ENCODE data around the gene FHIT. TPM values are rescaled to one million over a fixed set of nuclear protein-coding genes. Genes with fewer than 3 reads are reported as not detected.

The FHIT gene
- total RNA-seq, 4 donors from 2014 or later, result 8.8 to 35.6 (median 12.6) TPM

DNA sequence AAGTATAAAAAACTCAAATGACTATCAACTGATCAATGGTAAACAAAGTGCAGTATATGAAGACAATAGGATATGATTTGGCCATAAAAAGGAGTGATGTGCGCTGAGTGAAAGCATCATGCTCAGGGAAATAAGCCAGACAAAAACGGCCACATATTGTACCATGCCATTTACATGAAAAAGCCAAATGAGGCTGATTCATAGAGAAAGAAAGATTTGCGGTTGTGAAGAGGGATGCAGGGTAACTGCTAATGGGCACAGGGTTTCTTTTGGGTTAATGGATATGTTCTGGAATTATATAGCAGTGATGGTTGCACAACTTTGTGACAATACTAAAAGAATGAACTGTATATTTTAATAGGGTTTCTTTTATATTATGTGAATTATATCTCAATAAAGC is 1324.2 kb downstream of the FHIT start:
- TF ChIP-seq POLR2A (IDR thresholded peaks at IDR 0.05) (no peak), POLR2AphosphoS5 (IDR thresholded peaks at IDR 0.05) (no peak), EP300 (IDR thresholded peaks at IDR 0.05) (no peak)
- TF ChIP-seq, protein P1, sequence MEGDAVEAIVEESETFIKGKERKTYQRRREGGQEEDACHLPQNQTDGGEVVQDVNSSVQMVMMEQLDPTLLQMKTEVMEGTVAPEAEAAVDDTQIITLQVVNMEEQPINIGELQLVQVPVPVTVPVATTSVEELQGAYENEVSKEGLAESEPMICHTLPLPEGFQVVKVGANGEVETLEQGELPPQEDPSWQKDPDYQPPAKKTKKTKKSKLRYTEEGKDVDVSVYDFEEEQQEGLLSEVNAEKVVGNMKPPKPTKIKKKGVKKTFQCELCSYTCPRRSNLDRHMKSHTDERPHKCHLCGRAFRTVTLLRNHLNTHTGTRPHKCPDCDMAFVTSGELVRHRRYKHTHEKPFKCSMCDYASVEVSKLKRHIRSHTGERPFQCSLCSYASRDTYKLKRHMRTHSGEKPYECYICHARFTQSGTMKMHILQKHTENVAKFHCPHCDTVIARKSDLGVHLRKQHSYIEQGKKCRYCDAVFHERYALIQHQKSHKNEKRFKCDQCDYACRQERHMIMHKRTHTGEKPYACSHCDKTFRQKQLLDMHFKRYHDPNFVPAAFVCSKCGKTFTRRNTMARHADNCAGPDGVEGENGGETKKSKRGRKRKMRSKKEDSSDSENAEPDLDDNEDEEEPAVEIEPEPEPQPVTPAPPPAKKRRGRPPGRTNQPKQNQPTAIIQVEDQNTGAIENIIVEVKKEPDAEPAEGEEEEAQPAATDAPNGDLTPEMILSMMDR (IDR thresholded peaks at IDR 0.05), result no peak
- H3K4me1 ChIP-seq, result no peaks in the 10 kb centered on the region
- H3K9me3 ChIP-seq, result no peaks in the 10 kb centered on the region
- no peak for DNase-seq (ENCODE audit: low spot score in 2 of 2)
- no peaks in the 10 kb centered on the region for H3K27me3 ChIP-seq
- no peaks in the 10 kb centered on the region for H3K36me3 ChIP-seq
- H3K4me3 ChIP-seq, result no peak overlapping the region
- WGBS, result 86% methylated on average over 3 of the region's 3 CpGs
- no peak overlapping the region for H3K27ac ChIP-seq

DNA sequence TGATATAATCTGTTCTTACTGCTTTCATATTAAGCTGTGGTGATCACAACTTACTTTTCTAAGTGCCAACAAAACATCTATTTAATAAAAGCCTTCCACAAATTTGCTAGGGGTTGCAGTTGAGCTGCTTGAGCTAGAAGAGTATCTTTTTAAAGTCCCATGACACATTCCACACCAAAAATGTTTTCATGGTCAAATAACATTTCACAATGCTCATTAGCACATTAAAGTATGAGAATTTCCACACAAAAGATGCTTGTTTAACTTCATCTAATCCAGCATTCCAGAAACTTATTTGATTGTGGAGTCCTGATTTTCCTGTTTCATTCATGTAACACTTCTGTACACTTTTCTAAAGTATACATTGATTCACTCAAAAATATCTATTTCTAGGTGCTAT is 1325.3 kb downstream of the FHIT start:
- H3K4me3 ChIP-seq, result no peak overlapping the region
- H3K27me3 ChIP-seq, result no peaks in the 10 kb centered on the region
- TF ChIP-seq EP300 (IDR thresholded peaks at IDR 0.05) (no peak), POLR2AphosphoS5 (IDR thresholded peaks at IDR 0.05) (no peak), POLR2A (IDR thresholded peaks at IDR 0.05) (no peak)
- TF ChIP-seq, protein P1 (IDR thresholded peaks at IDR 0.05), result no peak
- H3K36me3 ChIP-seq, result no peaks in the 10 kb centered on the region
- no peaks in the 10 kb centered on the region for H3K4me1 ChIP-seq
- DNase-seq (ENCODE audit: low spot score in 2 of 2), result no peak
- no peaks in the 10 kb centered on the region for H3K9me3 ChIP-seq
- H3K27ac ChIP-seq, result no peak overlapping the region

DNA sequence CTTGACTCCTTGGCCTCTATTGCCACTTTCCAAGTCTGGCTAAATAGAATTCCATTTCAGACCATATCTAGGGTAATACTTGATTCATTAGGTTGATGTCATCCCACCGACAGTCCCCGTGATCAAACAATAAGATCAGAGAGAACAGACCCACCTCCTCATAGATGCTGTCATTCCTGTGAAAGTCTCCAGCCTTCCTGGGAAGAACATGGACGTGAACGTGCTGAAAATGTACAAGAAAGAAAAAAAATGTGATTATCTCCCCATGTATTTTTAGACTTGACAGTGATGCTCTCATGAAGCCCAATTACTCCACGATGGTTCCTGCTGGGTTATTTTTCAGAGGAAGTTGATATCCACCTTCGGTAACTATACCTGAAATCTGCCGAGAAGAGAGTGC is 1329.1 kb downstream of the FHIT start:
- Histone ChIP-seq H3K27ac (no peak overlapping the region), H3K9me3 (no peaks in the 10 kb centered on the region), H3K4me1 (no peaks in the 10 kb centered on the region), H3K4me3 (no peak overlapping the region), H3K27me3 (no peaks in the 10 kb centered on the region), H3K36me3 (no peaks in the 10 kb centered on the region)
- 91% methylated on average over 7 of the region's 7 CpGs for WGBS
- TF ChIP-seq, protein P1 (IDR thresholded peaks at IDR 0.05), result no peak
- no peak for TF ChIP-seq EP300 (IDR thresholded peaks at IDR 0.05)
- no peak for TF ChIP-seq POLR2AphosphoS5 (IDR thresholded peaks at IDR 0.05)
- TF ChIP-seq POLR2A (IDR thresholded peaks at IDR 0.05), result no peak
- DNase-seq (ENCODE audit: low spot score in 2 of 2), result no peak

DNA sequence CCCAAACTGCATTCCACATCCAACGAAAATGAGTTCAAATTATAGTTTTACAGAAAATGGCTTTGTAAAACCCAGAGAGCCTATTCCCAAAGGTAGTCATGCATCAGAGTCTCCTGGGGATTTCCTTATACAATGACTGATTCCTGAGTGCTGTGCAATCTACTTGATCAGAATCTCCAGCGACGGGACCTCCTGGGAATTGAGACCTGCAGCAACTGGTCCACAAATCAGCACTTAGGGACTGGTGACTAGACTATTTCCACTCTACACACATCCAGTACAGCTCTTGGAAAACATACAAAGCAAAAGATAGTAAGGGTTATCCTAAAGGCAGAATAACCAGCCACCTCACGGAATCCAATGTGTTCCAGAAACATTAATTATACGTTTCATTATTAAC is 1330.4 kb downstream of the FHIT start:
- no peak overlapping the region for H3K4me3 ChIP-seq
- H3K36me3 ChIP-seq, result no peaks in the 10 kb centered on the region
- H3K27me3 ChIP-seq, result no peaks in the 10 kb centered on the region
- H3K27ac ChIP-seq, result no peak overlapping the region
- no peaks in the 10 kb centered on the region for H3K4me1 ChIP-seq
- 91% methylated on average over 5 of the region's 5 CpGs for WGBS
- no peak for DNase-seq (ENCODE audit: low spot score in 2 of 2)
- no peak for TF ChIP-seq EP300 (IDR thresholded peaks at IDR 0.05)
- no peak for TF ChIP-seq POLR2AphosphoS5 (IDR thresholded peaks at IDR 0.05)
- no peak for TF ChIP-seq POLR2A (IDR thresholded peaks at IDR 0.05)
- TF ChIP-seq, protein P1 (IDR thresholded peaks at IDR 0.05), result no peak
- H3K9me3 ChIP-seq, result no peaks in the 10 kb centered on the region

DNA sequence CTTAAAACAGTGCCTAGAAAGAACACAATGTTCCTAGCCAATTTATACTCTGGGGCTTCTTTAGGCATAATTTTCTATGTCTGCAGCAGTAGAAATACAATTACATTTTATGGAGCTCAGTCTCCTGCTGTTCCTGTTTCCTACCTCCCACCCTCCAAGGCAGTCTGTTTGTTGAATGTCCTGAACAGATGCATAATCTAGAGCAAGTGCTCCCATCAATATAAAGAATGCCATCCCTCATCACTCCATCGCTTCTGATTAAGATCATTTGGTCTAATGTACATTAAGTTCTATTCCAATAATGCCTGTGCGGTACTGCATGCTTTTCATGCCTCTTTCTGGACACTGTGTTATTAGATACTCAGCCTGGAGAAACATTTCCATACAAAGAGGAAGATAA is 1331.7 kb downstream of the FHIT start:
- no peak for DNase-seq (ENCODE audit: low spot score in 2 of 2)
- 98% methylated on average over 2 of the region's 2 CpGs for WGBS
- H3K27ac ChIP-seq, result no peak overlapping the region
- no peaks in the 10 kb centered on the region for H3K36me3 ChIP-seq
- H3K27me3 ChIP-seq, result no peaks in the 10 kb centered on the region
- no peak overlapping the region for H3K4me3 ChIP-seq
- TF ChIP-seq, protein P1 (IDR thresholded peaks at IDR 0.05), result no peak
- TF ChIP-seq POLR2A (IDR thresholded peaks at IDR 0.05), result no peak
- TF ChIP-seq EP300 (IDR thresholded peaks at IDR 0.05), result no peak
- no peak for TF ChIP-seq POLR2AphosphoS5 (IDR thresholded peaks at IDR 0.05)
- H3K9me3 ChIP-seq, result no peaks in the 10 kb centered on the region
- no peaks in the 10 kb centered on the region for H3K4me1 ChIP-seq

Measured in suprapubic skin (tissue), 4 donors.